ENCODE results near the gene IBTK.
"Not testable (repeated sequence)": the region's sequence is repeated elsewhere in the genome, so short reads cannot be mapped to it uniquely, and the experiment has no call there.

Gene IBTK

GRCh38 chr6:82260997-82261732 is 13.6 kb upstream of the IBTK start:
- H3K9ac ChIP-seq (ENCODE audit: low read length), result no peak overlapping the region
- H3K27ac ChIP-seq (ENCODE audit: low read length), result no peak overlapping the region
- peaks cover 22% of the 10 kb centered on the region for H3K4me1 ChIP-seq (ENCODE audit: control insufficient read depth, low read depth, low read length)
- H3K9me3 ChIP-seq (ENCODE audit: control insufficient read depth, low read depth, low read length), result no peaks in the 10 kb centered on the region
- H3K4me3 ChIP-seq (ENCODE audit: low read length), result no peak overlapping the region
- H3K27me3 ChIP-seq (ENCODE audit: control insufficient read depth, insufficient read depth, low read length), result no peaks in the 10 kb centered on the region
- no peaks in the 10 kb centered on the region for H3K36me3 ChIP-seq (ENCODE audit: control insufficient read depth, low read depth, low read length)

- no peak overlapping the region for H3K27ac ChIP-seq (ENCODE audit: low read length)
- no peak overlapping the region for H3K9ac ChIP-seq (ENCODE audit: low read length)
- H3K4me3 ChIP-seq (ENCODE audit: low read length), result no peak overlapping the region
- peaks cover 15% of the 10 kb centered on the region for H3K4me1 ChIP-seq (ENCODE audit: control insufficient read depth, low read depth, low read length)
- no peaks in the 10 kb centered on the region for H3K27me3 ChIP-seq (ENCODE audit: control insufficient read depth, insufficient read depth, low read length)
- no peaks in the 10 kb centered on the region for H3K36me3 ChIP-seq (ENCODE audit: control insufficient read depth, low read depth, low read length)
- no peaks in the 10 kb centered on the region for H3K9me3 ChIP-seq (ENCODE audit: control insufficient read depth, low read depth, low read length)
These were observed 11.8 kb upstream of the IBTK start for GRCh38 chr6:82259389-82259788.

GRCh38 chr6:82257088-82257774 is 9.7 kb upstream of the IBTK start:
- Histone ChIP-seq H3K36me3 (ENCODE audit: control insufficient read depth, low read depth, low read length) (no peaks in the 10 kb centered on the region), H3K27ac (ENCODE audit: low read length) (no peak overlapping the region), H3K9me3 (ENCODE audit: control insufficient read depth, low read depth, low read length) (no peaks in the 10 kb centered on the region), H3K27me3 (ENCODE audit: control insufficient read depth, insufficient read depth, low read length) (no peaks in the 10 kb centered on the region), H3K9ac (ENCODE audit: low read length) (no peak overlapping the region), H3K4me3 (ENCODE audit: low read length) (no peak overlapping the region), H3K4me1 (ENCODE audit: control insufficient read depth, low read depth, low read length) (peaks cover 15% of the 10 kb centered on the region)

GRCh38 chr6:82254722-82255121 is 7.2 kb upstream of the IBTK start:
- not testable (repeated sequence) for H3K27ac ChIP-seq (ENCODE audit: low read length); H3K9ac ChIP-seq (ENCODE audit: low read length); H3K27me3 ChIP-seq (ENCODE audit: control insufficient read depth, insufficient read depth, low read length); H3K4me3 ChIP-seq (ENCODE audit: low read length); H3K4me1 ChIP-seq (ENCODE audit: control insufficient read depth, low read depth, low read length); H3K9me3 ChIP-seq (ENCODE audit: control insufficient read depth, low read depth, low read length); H3K36me3 ChIP-seq (ENCODE audit: control insufficient read depth, low read depth, low read length)

- Histone ChIP-seq H3K9ac (ENCODE audit: low read length) (no peak overlapping the region), H3K4me3 (ENCODE audit: low read length) (no peak overlapping the region), H3K27ac (ENCODE audit: low read length) (no peak overlapping the region)
These were observed 4.4 kb upstream of the IBTK start for GRCh38 chr6:82251942-82252341.

GRCh38 chr6:82249381-82250253 is 2.1 kb upstream of the IBTK start:
- no peak overlapping the region for H3K27ac ChIP-seq (ENCODE audit: low read length)
- H3K27me3 ChIP-seq (ENCODE audit: control insufficient read depth, insufficient read depth, low read length), result no peaks in the 10 kb centered on the region

More at GRCh38 chr6:82251942-82252341, 4.4 kb upstream of the IBTK start:
- H3K36me3 ChIP-seq (ENCODE audit: control insufficient read depth, low read depth, low read length), result no peaks in the 10 kb centered on the region
- H3K27me3 ChIP-seq (ENCODE audit: control insufficient read depth, insufficient read depth, low read length), result no peaks in the 10 kb centered on the region
- no peaks in the 10 kb centered on the region for H3K9me3 ChIP-seq (ENCODE audit: control insufficient read depth, low read depth, low read length)
- peaks cover 9% of the 10 kb centered on the region for H3K4me1 ChIP-seq (ENCODE audit: control insufficient read depth, low read depth, low read length)

GRCh38 chr6:82248273-82248735 is 760 bp upstream of the IBTK start:
- Histone ChIP-seq H3K4me3 (ENCODE audit: low read length) (peak overlapping the region; percentile 95), H3K27ac (ENCODE audit: low read length) (no peak overlapping the region), H3K27me3 (ENCODE audit: control insufficient read depth, insufficient read depth, low read length) (no peaks in the 10 kb centered on the region), H3K36me3 (ENCODE audit: control insufficient read depth, low read depth, low read length) (peaks cover 2% of the 10 kb centered on the region), H3K9ac (ENCODE audit: low read length) (peak overlapping the region; percentile 28), H3K9me3 (ENCODE audit: control insufficient read depth, low read depth, low read length) (no peaks in the 10 kb centered on the region), H3K4me1 (ENCODE audit: control insufficient read depth, low read depth, low read length) (peaks cover 12% of the 10 kb centered on the region)

More at GRCh38 chr6:82249381-82250253, 2.1 kb upstream of the IBTK start:
- Histone ChIP-seq H3K9ac (ENCODE audit: low read length) (no peak overlapping the region), H3K36me3 (ENCODE audit: control insufficient read depth, low read depth, low read length) (peaks cover 2% of the 10 kb centered on the region), H3K4me1 (ENCODE audit: control insufficient read depth, low read depth, low read length) (peaks cover 12% of the 10 kb centered on the region), H3K4me3 (ENCODE audit: low read length) (no peak overlapping the region), H3K9me3 (ENCODE audit: control insufficient read depth, low read depth, low read length) (no peaks in the 10 kb centered on the region)

GRCh38 chr6:82246802-82247504 is 591 bp downstream of the IBTK start:
- peak overlapping the region; percentile 80 for H3K27ac ChIP-seq (ENCODE audit: low read length)
- peak overlapping the region; percentile 89 for H3K9ac ChIP-seq (ENCODE audit: low read length)
- peak overlapping the region; percentile 95 for H3K4me3 ChIP-seq (ENCODE audit: low read length)
- no peaks in the 10 kb centered on the region for H3K9me3 ChIP-seq (ENCODE audit: control insufficient read depth, low read depth, low read length)
- H3K27me3 ChIP-seq (ENCODE audit: control insufficient read depth, insufficient read depth, low read length), result no peaks in the 10 kb centered on the region
- peaks cover 2% of the 10 kb centered on the region for H3K36me3 ChIP-seq (ENCODE audit: control insufficient read depth, low read depth, low read length)
- H3K4me1 ChIP-seq (ENCODE audit: control insufficient read depth, low read depth, low read length), result peaks cover 12% of the 10 kb centered on the region

GRCh38 chr6:82246370-82246769 is 1.2 kb downstream of the IBTK start:
- no peaks in the 10 kb centered on the region for H3K27me3 ChIP-seq (ENCODE audit: control insufficient read depth, insufficient read depth, low read length)
- H3K36me3 ChIP-seq (ENCODE audit: control insufficient read depth, low read depth, low read length), result peaks cover 2% of the 10 kb centered on the region
- peak overlapping the region; percentile 89 for H3K9ac ChIP-seq (ENCODE audit: low read length)
- peak overlapping the region; percentile 95 for H3K4me3 ChIP-seq (ENCODE audit: low read length)
- H3K9me3 ChIP-seq (ENCODE audit: control insufficient read depth, low read depth, low read length), result no peaks in the 10 kb centered on the region
- H3K27ac ChIP-seq (ENCODE audit: low read length), result no peak overlapping the region
- H3K4me1 ChIP-seq (ENCODE audit: control insufficient read depth, low read depth, low read length), result peaks cover 12% of the 10 kb centered on the region

- Histone ChIP-seq H3K9ac (ENCODE audit: low read length) (no peak overlapping the region), H3K27me3 (ENCODE audit: control insufficient read depth, insufficient read depth, low read length) (no peaks in the 10 kb centered on the region), H3K9me3 (ENCODE audit: control insufficient read depth, low read depth, low read length) (no peaks in the 10 kb centered on the region), H3K36me3 (ENCODE audit: control insufficient read depth, low read depth, low read length) (peaks cover 2% of the 10 kb centered on the region), H3K27ac (ENCODE audit: low read length) (no peak overlapping the region), H3K4me1 (ENCODE audit: control insufficient read depth, low read depth, low read length) (peaks cover 12% of the 10 kb centered on the region), H3K4me3 (ENCODE audit: low read length) (no peak overlapping the region)
These were observed 2.2 kb downstream of the IBTK start for GRCh38 chr6:82245376-82245775.

- Histone ChIP-seq H3K9ac (ENCODE audit: low read length) (no peak overlapping the region), H3K36me3 (ENCODE audit: control insufficient read depth, low read depth, low read length) (peaks cover 2% of the 10 kb centered on the region), H3K4me1 (ENCODE audit: control insufficient read depth, low read depth, low read length) (peaks cover 12% of the 10 kb centered on the region), H3K9me3 (ENCODE audit: control insufficient read depth, low read depth, low read length) (no peaks in the 10 kb centered on the region), H3K27me3 (ENCODE audit: control insufficient read depth, insufficient read depth, low read length) (no peaks in the 10 kb centered on the region), H3K4me3 (ENCODE audit: low read length) (no peak overlapping the region), H3K27ac (ENCODE audit: low read length) (no peak overlapping the region)
These were observed 3.7 kb downstream of the IBTK start for GRCh38 chr6:82243884-82244283.
